Prostate gland (tissue), 2 donors: ENCODE measurements around the gene LSM4.
"Not testable (repeated sequence)": the region's sequence is repeated elsewhere in the genome, so short reads cannot be mapped to it uniquely, and the experiment has no call there.

Experiments
- POLR2A ChIP-seq: fragments of 450-650 bp; IDR thresholded peaks from one replicate; pipeline ENCODE4 v1.6.1; 2016; ENCODE audit warnings: antibody characterized with exemption, mild to moderate bottlenecking
- TF ChIP-seq, protein P1 (sequence below), 4 experiments: fragments of 200-600 bp in 2 of 4; fragments of 450-650 bp in 2 of 4; sonication (generic) in 2 of 4; IDR thresholded peaks; 1 replicate in 3 of 4; 2 replicates in 1 of 4; pipeline ENCODE4 v1.5.1; 2016 to 2019; ENCODE audit warnings: antibody characterized with exemption in 4 of 4, mild to moderate bottlenecking in 2 of 4, moderate library complexity in 2 of 4

DNA sequence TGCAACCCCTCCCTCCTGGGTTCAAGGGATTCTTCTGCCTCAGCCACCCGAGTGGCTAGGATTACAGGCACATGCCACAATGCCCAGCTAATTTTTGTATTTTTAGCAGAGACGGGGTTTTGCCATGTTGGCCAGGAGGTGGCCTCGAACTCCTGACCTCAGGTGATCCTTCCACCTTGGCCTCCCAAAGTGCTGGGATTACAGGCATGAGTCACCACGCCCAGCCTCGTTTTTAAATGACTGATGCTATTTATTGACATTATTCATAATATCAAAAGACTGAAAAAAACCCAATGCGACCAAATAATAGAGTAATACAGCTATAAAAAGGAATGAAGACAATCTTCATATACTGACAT is 1.5 kb upstream of the LSM4 start:
- not testable (repeated sequence) for TF ChIP-seq POLR2A
- TF ChIP-seq, protein P1, sequence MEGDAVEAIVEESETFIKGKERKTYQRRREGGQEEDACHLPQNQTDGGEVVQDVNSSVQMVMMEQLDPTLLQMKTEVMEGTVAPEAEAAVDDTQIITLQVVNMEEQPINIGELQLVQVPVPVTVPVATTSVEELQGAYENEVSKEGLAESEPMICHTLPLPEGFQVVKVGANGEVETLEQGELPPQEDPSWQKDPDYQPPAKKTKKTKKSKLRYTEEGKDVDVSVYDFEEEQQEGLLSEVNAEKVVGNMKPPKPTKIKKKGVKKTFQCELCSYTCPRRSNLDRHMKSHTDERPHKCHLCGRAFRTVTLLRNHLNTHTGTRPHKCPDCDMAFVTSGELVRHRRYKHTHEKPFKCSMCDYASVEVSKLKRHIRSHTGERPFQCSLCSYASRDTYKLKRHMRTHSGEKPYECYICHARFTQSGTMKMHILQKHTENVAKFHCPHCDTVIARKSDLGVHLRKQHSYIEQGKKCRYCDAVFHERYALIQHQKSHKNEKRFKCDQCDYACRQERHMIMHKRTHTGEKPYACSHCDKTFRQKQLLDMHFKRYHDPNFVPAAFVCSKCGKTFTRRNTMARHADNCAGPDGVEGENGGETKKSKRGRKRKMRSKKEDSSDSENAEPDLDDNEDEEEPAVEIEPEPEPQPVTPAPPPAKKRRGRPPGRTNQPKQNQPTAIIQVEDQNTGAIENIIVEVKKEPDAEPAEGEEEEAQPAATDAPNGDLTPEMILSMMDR (IDR thresholded peaks at IDR 0.05) = not testable (repeated sequence)
